GM19240 (cell line): Measurements from ENCODE around the gene CEBPG.

ENCODE experiments used
- DNase-seq: peaks from one replicate; pipeline ENCODE4 v3.0.0; 2011; ENCODE audit warnings: low spot score; ENCODE audit not compliant: insufficient read length

The CEBPG gene

DNA sequence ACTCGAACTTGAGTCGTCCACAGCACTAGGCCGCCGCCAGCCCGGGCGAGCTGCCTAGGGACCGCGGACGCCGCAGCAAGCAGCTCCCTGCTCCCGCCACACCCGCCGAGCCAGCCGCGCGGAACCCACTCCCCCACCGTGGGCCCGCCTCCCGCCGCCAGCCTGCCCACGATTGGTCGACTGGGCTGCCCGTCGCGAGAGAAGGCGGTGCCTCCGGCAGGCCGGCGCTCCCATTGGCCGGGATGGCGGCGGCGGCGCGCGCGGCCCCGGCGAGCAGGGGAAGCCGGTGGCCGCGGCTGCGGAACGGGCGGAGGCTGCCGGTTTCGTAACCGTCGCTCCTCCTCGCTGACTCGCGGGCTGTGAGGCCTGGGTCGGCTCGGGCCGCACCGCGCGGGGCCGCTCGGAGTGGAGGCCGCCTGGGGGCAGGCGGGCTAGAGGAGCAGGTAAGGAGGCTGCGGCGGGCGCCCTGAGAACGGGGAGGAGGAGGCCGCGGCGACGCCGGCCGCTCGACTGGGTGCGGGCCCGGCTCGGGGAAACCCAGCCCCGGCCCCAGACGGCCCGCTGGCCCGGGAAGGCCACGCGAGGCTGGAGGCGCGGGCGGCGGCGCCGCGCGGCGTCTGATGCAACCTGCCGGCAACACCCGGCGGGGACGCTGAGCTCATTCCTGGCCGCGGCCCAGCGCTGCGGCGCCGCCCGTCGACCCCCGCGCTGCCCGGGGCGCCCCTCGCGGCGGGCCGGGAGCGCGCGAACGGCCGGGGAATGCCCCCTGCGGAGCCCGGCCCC, at the start of gene CEBPG:
CEBPG (plus strand) TSS at position 257 of the 783 bp plus-strand sequence. CDS start 5,531 bp downstream, outside the sequence.
- peak; percentile 89 for DNase-seq

DNA sequence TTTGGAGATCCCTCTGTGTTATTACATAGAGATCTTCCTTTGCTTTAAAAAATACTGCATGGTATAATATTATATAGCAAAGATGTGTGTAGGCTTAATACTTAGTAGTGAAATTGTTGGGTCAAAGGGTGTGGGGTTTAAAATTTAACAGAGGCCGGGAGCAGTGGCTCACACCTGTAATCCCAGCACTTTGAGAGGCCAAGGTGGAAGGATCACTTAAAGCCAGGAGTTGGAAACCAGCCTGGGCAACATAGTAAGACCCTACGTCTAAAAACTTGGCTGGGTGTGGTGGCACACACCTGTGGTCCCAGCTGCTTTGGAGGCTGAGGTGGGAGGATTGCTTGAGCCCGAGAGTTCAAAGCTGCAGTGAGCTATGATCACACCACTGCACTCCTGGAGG, 48.9 kb upstream of the CEBPG start:
- no peak for DNase-seq

DNA sequence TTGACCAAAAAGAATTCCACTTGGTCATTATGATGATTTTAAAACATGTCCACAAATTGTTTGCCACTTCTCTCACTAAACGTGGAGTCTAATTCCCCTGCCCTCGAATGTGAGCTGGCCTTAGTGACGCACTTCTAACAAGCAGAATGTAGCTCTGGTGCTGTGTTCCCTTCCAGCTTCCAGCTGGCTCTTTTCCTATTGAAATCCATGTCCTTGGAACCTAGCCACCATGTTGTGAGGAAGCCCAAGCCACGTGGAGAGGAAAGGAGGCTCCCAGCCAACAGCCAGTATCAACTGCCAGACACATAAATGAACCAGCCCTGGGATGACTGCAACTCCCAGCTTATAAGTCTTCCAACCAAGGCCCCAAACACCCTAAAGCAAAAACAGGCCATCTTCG, 47.6 kb upstream of the CEBPG start:
- DNase-seq = no peak

DNA sequence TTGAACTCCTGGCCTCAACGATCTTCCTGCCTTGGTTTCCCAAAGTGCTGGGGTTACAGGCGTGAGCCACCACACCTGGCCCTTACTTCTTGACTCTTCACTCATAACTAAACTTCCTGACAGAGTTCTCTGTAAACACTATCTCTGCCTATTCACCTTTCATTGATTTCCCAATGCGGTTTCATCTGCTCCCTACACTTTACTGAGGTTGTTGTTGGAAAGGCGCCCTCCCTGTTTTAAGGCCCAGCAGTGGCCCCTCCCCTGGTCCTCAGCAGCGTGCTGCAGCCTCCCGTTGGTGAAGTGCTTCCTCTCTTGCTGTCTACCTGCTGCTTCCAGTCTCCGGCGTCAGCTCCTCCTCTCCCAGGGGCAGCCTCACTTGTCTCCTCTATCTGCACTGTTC, 44.4 kb upstream of the CEBPG start:
- DNase-seq = no peak

DNA sequence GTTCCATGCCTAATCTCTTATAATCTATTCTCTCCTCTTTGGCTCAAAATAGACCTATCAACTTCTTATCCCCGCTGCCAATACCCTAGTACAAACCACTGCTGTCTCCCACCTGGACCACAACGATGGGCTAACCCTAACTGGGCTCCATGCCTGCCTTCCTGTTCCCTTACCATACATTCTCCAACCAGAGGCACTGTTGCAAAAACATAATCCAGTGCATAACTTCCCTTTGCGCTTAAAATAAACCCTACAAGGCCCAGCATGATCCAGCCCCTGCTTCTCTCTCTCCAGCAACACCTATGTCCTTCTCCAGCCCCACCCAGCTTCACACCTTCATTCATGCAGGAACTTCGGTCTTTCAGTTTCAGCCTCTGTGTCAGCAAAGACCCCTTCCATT, 43.8 kb upstream of the CEBPG start:
- DNase-seq = no peak

DNA sequence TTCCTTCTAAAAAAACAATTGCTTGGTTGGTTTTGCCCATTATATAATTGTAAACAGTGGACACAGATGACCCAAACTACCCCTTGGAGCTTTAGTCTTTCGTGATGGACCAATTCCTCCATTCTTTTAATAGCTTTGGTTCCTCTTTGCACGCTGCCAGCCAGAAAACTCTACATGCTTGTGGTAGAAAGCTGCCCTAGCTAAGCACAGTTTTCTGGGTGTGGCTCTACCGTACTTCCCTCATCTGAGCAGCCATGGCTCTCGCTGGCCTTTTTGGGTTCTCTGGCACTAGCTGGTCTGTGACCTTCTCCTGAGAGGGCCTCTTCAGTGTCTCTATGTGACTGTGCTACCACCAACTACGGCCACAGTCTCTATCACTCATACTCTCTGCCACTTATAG, 41.3 kb upstream of the CEBPG start:
- DNase-seq = no peak

DNA sequence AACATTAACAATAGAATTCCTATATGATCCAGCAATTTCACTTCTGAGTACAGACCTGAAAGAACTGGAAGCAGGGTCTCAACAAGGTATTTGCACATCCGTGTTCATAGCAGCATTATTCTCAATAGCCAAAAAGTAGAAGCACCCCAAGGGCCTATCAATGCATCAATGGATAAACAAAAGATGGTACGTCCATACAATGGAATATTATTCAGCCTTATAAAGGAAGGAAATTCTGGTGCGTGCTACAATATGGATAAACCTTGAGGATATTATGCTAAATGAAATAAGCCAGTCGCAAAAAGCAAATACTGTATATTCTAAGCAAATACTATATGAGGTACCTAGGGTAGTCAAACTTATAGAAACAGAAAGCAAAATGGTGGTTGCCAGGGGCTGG, 40.4 kb upstream of the CEBPG start:
- no peak for DNase-seq

DNA sequence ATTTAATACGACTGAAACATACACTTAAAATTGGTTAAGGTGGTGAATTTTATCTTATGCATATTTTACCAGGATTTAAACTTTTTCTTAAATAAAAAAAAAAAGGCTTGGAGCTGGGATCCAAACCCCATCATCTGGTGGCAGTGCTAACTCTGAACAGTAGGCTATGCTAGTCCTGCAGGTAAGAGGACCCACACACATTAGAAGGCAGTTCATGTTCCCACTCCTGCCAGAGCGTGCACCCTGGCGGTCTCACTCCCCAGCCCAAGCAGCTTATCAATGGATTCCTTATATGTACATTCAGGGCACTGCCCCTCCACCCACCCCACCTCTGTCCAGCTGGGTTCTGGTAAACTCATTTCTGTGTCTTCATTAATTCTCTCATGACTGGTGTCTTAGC, 39.9 kb upstream of the CEBPG start:
- no peak for DNase-seq

DNA sequence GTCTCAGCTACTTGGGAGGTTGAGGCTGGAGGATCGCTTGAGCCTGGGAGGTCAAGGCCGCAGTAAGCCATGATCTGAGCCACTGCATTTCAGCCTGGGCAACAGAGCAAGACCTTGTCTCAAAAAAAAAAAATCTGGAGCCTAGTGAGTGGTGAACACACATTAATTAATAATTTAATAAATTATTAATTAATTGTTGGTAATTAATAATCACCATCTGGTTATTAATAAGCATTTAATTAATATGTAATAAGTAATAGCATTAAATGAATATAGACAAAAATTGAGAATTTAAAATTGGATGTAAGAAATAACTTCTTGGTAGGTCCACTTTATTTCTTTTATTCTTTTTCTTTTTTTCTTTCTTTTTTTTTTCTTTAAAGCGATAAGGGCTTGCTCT, 39.2 kb upstream of the CEBPG start:
- DNase-seq = no peak

DNA sequence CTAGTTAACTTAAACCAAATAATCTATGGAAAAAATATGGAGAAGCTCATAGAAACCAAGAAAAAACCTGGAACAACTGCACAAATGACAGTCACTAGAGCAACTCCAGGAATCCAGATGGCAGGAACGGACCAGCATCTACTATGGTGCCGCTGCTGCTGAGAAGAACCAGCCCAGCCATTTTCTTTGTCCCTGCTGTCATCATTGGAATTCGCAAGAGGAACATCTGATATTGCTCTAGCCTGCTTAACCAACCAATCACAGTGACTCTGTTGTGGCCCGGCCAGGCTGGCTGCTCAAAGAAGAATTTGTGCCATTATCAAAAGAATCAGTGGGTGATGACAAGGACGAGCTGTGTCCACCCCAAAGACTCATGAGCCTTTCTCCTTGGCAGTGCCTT, 38.1 kb upstream of the CEBPG start:
- DNase-seq = no peak

DNA sequence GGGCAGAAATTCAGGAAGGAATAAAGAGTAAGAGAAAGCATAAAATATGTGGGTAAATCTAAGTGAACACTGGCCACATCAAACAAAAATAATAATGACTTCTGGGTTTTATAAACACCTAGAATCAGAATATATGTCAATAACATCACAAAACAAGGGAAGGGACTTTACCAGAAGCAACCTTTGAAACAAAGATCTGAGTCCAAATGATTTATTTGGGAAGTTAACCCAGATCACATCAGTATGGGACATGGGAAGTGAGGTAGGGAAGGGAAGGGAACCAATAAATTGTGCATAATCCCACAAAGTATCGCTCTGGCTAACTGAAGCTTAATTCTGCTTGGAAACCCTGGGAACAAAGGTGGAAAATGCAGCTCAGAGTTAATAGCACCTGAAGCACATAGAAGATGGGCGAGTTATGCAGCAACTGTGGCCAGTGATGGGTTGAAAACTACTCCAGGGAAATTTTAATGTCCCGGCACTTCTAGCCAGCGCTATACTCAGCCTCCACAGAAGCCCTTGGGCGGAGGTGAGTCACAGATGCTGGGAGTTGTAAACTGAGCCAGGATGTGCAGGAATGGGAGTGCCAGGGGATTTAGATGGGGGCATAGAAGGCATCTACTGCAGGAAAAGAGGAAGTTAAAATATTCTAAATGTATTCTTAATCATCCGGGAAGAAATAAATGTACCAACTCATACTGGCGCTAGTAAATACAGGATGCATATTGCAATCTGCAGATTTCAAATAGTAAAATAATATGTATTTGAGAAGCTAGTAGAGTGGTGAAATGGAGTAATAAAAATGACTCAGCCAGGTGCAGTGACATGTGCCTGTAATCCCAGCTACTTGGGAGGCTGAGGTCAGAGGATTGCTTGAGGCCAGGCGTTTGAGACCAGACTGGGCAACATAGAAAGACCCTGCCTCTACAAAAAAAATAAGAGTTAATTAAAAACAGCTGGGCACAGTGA, 34.2 kb upstream of the CEBPG start:
- no peak for DNase-seq

DNA sequence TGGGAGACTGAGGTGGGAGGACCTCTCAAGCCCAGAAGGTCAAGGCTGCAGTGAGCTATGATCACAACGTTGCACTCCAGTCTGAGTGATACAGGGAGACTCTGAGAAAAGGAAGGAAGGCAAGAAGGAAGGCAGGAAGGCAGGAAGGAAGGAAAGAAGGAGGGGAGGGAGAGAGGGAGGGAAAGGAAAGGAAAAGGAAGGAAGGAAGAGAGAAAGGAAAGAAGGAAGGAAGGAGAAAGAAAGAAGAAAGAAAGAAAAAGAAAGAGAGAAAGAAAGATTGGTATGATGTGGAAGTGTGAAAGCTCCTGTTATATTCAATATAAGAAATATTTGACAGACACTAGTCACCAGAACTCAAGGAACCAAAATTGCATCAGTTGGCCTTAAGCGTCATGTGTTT, 32.5 kb upstream of the CEBPG start:
- DNase-seq = no peak

DNA sequence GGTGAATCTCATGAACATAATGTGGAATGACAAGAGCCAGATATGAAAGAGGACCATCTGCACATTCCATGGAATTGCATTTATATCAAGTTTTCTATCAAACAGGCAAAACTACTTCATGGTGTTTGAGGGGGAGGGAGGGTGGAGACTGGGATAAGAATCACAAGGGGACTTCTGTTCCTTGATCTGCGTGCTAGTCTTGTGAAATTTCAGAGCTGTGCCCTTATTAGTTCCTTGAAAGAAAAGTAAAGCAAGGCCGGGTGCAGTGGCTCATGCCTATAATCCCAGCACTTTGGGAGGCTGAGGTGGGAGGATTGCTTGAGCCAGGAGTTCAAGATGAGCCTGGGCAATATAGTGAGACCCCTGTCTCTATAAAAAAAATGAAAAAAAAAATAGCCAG, 30.2 kb upstream of the CEBPG start:
- no peak for DNase-seq

DNA sequence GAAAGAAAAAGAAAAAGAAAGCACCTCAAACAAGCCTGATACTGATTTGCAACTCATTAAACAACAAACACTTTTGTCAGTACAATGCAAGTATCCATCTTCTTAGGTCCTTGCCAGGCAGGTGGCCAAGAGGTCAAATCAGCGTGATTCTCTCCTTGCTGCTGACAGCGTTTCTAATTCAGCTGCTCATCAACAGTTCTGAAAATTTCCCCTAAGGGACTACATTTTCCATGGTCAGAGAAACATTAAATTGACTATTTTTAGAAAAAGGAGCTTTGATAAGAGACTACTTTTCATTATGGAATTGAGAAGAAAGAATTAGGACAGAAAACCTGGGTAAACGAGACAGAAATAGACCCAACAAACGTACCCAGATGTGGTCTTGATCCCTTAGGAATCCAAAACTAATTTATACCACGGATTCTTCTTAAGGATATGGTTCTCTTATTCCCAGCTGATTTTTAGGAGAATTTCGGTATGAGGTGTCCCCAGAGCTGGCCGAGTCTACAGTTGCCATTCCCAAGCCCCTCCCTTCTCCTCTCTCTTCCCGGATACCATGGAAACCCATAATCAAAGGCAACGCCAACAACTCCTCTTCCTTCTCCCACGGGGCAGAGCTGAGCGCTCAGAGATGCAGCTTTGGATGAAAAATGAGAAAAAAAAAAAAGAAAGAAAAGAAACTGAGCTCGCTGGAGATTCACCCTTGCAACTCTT, 29.5 kb upstream of the CEBPG start:
- no peak for DNase-seq

DNA sequence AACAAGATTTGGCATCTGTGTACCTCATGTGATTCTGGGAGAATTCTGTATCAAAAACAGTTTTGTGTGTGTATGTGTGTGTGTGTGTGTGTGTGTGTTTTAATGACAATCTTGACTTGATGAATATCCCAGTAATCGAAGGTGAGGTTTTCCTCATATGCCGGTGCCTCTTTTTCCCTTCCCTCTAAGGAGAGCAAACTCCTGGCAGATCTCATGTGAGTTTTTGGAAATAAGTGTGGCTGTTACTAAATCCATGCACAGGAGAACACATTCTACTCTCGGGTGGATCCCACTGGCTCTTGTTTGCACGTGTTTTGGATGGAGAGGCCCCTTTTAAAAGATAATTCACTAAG, 29.0 kb upstream of the CEBPG start:
- DNase-seq = no peak

DNA sequence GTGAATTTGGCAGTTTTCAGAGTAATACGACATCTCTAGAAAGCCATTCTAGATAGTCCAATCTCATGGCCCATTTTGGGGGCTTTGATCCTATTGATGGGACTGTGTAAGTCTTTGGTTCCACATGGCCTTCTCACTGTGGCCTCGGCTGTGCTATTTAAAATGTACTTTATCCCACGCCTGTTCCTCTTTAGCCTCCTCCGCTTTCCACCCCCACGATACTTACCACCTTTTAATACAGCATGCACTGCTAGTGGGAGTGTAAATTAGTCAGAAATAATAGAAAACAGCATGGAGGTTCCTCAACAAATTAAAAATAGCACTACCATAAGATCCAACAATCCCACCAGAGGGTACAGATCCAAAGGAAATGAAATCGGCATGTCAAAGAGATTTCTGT, 28.3 kb upstream of the CEBPG start:
- no peak for DNase-seq

DNA sequence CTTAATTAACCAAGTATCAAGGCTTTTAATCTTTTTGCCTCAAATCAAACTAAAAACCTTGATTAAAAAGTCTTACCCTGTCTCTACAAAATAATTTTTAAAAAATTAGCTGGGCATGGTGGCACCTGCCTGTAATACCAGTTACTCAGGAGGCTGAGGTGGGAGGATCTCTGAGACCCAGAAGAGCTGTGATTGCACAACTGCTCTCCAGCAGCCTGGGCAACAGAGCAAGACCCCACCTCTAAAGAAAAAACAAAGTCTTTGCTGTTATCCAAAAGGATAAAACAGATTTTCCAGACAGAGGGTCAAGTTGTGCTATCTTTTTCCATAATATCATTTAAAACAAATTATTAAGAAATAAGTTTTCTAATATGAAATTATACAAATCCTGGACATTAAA, 26.8 kb upstream of the CEBPG start:
- no peak for DNase-seq

DNA sequence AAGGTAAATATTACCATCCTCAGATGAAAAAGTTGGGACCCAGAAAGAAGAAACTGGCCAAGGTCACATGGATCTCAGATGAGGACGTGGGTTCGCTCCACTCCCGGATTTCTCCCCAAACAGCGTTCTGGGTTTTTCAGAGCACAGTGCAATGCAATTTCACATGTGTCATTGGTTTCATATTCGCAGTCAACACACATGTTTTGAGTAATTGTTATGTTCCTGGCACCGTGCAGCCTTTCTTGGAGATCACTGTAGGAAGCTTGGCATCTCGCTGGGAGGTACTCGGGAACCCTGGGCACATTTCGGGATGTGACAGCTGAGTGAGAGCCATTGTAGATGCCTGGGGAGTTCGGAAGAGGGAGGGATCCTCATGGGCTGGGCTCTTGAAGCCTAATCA, 26.2 kb upstream of the CEBPG start:
- no peak for DNase-seq

DNA sequence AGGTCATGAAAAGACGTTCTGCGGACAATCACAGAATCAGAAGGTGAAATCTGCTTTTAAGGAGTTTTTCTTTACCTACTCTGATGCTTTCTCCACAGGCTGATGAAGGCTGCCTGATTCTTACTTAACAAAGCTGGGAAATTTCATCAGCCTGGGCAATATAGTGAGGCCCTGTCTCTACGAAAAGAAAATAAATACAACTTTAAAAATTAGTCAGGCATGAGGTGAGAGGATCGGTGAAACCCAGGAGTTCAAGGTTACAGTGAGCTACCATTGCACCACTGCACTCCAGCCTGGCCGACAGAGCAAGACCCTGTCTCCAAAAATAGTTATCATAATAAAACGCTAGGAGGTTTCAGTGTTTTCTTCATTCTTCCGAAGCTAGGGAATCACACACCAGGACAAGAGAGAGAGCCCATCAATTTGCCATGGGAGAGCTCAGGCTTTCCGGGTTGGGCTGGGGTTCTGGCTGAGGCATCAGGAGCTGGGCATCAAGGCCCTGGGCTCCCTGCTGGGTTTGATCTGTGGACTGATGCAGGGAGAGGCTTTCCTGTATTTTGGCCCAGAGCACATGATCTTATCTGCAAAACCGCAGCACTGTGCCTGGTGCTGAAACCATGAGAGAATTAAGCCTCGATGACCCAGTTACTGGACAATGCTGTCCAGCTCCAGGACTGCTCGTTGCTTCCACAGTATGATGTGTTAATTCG, 25.1 kb upstream of the CEBPG start:
- no peak for DNase-seq

DNA sequence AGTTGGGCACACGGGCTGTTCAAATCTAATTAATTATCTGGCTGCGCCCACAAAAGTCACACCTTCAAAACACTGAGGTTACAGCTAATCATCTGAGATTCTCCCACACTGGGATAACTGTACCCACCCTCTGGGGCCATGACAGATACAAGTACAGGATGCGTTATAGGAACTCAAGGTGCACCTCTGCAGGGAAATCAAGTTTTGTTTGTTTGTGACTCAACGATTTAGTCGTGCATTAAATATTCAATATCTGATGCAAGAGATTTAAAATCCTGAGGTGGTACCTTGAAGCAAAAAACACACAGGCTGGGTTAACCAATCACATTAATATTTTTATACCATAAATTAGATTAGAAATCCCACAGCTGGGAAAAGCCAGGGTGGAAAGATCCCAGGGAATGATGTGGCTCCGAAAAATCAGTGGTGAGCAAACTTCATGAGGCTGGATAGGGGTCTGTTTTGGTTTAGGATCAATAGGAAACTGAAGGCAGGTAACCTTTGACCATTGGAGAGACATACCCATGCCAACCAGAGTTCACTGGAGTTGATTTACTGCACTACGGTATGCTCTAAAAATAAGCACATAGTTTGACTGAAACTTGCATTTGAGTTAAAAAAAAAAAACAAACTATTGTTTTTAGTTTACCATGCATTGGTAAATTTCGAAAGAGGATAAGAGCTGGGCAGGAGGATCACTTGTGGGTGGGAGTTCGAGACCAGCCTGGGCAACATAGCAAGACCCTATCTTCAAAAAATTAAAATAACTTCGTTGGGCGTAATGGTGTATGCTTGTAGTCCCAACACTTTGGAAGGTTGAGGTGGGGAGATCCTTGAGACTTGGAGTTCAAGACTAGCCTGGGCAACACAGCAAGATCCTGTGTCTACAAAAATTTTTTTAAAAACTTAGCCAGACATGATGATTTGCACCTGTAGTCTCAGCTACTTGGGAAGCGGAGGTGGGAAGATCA, 23.9 kb upstream of the CEBPG start:
- DNase-seq = no peak
